WERI-Rb-1 (cell line): ENCODE measurements around the gene INTS2.
"Not testable (repeated sequence)": the region's sequence is repeated elsewhere in the genome, so short reads cannot be mapped to it uniquely, and the experiment has no call there.

Experiments
- DNase-seq: peaks from one replicate; pipeline ENCODE4 v3.0.0-alpha.2; 2020
- H3K27ac ChIP-seq: fragments of 250-450 bp; sonication (Bioruptor Pico); 2 replicates; pipeline ENCODE4 v1.5.1; 2020; ENCODE audit warnings: mild to moderate bottlenecking, moderate library complexity
- H3K27me3 ChIP-seq: fragments of 250-450 bp; sonication (Bioruptor Pico); 2 replicates; pipeline ENCODE4 v1.5.1; 2021; ENCODE audit warnings: mild to moderate bottlenecking, low read depth, moderate library complexity; ENCODE audit not compliant: insufficient read depth, severe bottlenecking
- H3K36me3 ChIP-seq: fragments of 250-450 bp; sonication (Bioruptor Pico); 2 replicates; pipeline ENCODE4 v1.5.1; 2020; ENCODE audit warnings: mild to moderate bottlenecking, moderate library complexity
- H3K4me3 ChIP-seq: 2 replicates; pipeline ENCODE4 v1.5.1; 2011; ENCODE audit warnings: low read depth, mild to moderate bottlenecking, control low read depth, low read length
- H3K9me3 ChIP-seq: fragments of 250-450 bp; sonication (Bioruptor Pico); 2 replicates; pipeline ENCODE4 v1.5.1; 2021; ENCODE audit warnings: mild to moderate bottlenecking, moderate library complexity; ENCODE audit not compliant: severe bottlenecking
- CTCF ChIP-seq: IDR thresholded peaks from 2 replicates; pipeline ENCODE4 v1.5.1; 2011; ENCODE audit warnings: low read depth, mild to moderate bottlenecking, control low read depth, inconsistent platforms, low read length

Gene INTS2

GRCh38 chr17:61863801-61864126 is 64.0 kb downstream of the INTS2 start:
- TF ChIP-seq CTCF = no peak
- H3K27ac ChIP-seq = peak overlapping the region; percentile 99
- no peak for DNase-seq

DNA sequence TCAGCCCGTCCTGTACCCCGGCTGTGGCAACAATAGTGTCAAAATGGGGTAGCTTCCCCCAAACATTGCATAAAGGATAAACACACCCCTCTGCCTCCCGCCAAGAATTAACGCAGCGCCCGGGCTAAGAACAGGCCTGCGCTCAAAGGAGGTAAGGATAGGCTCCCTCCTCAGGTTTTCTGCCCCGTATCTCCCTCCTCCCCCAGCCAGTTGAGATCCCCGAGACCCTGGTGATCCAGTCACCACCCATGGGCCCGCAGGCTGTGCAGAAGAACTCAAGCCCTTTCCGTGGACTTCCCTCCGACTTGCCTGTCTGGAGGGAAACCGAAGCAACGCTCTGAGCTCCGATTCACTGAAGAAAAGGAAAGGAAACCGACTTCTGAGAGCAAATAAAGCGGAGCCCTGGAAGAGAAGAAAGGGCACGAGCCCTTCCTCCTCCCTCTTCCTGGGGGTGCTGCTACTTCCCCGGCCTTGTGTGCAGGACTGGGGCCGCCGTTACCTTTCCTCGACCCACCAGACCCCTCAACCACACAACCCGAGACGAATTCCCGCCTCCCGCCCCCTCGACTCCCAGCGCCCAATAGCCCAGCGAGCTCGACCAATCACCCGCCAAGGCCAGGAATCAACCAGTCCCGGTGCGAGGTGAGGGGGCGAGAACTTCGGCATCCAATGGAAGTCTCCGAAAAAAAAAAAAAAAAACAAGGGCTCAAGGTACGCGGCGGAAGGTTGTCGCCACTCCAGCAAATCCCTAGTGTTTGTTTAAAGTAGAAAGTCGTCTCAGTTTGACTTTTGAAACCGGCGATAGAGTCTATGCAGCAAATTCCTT is 64.6 kb downstream of the INTS2 start, which contains the start of gene BRIP1:
Gene BRIP1 (minus strand): TSS at position 554 of the 826 bp plus-strand sequence. CDS start 1,989 bp downstream, outside the sequence.
- no peaks in the 10 kb centered on the region for H3K9me3 ChIP-seq
- peak within 1 kb of the TSS; percentile 99 for H3K27ac ChIP-seq
- H3K4me3 ChIP-seq = peak within 1 kb of the TSS; percentile 100
- no peaks in the 10 kb centered on the region for H3K27me3 ChIP-seq
- H3K36me3 ChIP-seq = peaks cover 53% of the 10 kb centered on the region
- DNase-seq = peak; percentile 99
- no peak for TF ChIP-seq CTCF

More at GRCh38 chr17:61863801-61864126, 64.0 kb downstream of the INTS2 start:
- Histone ChIP-seq H3K27me3 (no peaks in the 10 kb centered on the region), H3K36me3 (peaks cover 47% of the 10 kb centered on the region), H3K9me3 (no peaks in the 10 kb centered on the region), H3K4me3 (peak overlapping the region; percentile 100)

DNA sequence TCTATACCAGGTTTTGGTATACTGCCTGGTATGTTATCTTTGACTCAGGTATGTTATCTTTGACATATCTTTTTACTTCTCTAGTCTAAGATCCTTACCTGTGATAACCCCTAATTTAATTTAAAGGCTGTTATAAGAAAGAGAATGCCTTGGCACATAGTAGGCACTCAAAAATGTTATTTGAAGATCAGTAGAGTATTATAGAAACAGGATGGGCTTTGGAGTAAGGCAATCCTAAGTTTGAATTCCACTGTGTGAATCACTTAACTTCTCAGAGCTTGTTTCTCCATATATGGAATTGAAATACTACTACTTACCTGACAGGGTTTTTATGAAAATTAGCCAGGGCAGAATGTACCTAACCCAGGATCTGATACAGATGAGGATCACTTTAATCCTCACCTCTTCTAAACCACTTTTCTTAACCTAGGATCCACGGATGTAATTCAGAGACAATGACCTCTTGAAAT is 65.6 kb downstream of the INTS2 start:
- peak overlapping the region; percentile 99 for H3K27ac ChIP-seq
- no peaks in the 10 kb centered on the region for H3K27me3 ChIP-seq
- no peak for TF ChIP-seq CTCF
- no peak for DNase-seq
- no peaks in the 10 kb centered on the region for H3K9me3 ChIP-seq
- peak overlapping the region; percentile 100 for H3K4me3 ChIP-seq
- H3K36me3 ChIP-seq = peaks cover 54% of the 10 kb centered on the region

DNA sequence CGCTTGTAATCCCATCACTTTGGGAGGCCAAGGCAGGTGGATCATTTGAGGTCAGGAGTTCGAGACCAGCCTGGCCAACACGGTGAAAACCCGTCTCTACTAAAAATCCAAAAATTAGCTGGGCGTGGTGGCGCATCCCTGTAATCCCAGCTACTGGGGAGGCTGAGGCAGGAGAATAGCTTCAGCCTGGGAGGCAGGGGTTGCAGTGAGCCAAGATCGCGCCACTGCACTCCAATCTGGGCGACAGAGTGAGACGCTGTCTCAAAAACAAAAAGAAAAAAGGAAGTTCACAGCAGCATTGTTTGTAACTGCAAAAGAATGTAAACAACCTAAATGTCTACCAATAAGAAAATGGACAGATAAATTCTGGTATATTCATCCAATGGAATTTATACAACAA is 67.4 kb downstream of the INTS2 start:
- H3K4me3 ChIP-seq, DNase-seq: not testable (repeated sequence)
- peaks cover 71% of the 10 kb centered on the region for H3K36me3 ChIP-seq

GRCh38 chr17:61856035-61856434 is 71.7 kb downstream of the INTS2 start:
- Histone ChIP-seq H3K4me3 (no peak overlapping the region), H3K27ac (no peak overlapping the region), H3K9me3 (no peaks in the 10 kb centered on the region), H3K27me3 (no peaks in the 10 kb centered on the region), H3K36me3 (peaks cover 97% of the 10 kb centered on the region)
- no peak for TF ChIP-seq CTCF
- no peak for DNase-seq

More for the DNA sequence above, 67.4 kb downstream of the INTS2 start:
- not testable (repeated sequence) for H3K27ac ChIP-seq, H3K9me3 ChIP-seq, H3K27me3 ChIP-seq

GRCh38 chr17:61852857-61853256 is 74.9 kb downstream of the INTS2 start:
- no peaks in the 10 kb centered on the region for H3K9me3 ChIP-seq
- no peak for DNase-seq
- H3K36me3 ChIP-seq = peaks cover 91% of the 10 kb centered on the region
- H3K4me3 ChIP-seq = no peak overlapping the region
- no peak overlapping the region for H3K27ac ChIP-seq
- no peaks in the 10 kb centered on the region for H3K27me3 ChIP-seq
- TF ChIP-seq CTCF = no peak
